ENCODE results near the gene DEAF1. TPM values are rescaled to one million over a fixed set of nuclear protein-coding genes. Genes with fewer than 3 reads are reported as not detected.
A peak's percentile ranks its signal among the peaks of the same experiment; 100 is the strongest.

DEAF1 gene
- total RNA-seq, 1 experiment from 2014 or later = 31.9 TPM

GRCh38 chr11:720642-721246 is 25.7 kb upstream of the DEAF1 start:
- no peak overlapping the region for H2AFZ ChIP-seq (ENCODE audit: low read length)

GRCh38 chr11:720017-720641 is 25.1 kb upstream of the DEAF1 start:
- no peak overlapping the region for H2AFZ ChIP-seq (ENCODE audit: low read length)
- H3K27me3 ChIP-seq (ENCODE audit: low read length) = no peaks in the 10 kb centered on the region
- no peaks in the 10 kb centered on the region for H3F3A ChIP-seq (ENCODE audit: low read length, unreplicated experiment)
- H3K4me3 ChIP-seq (ENCODE audit: low read length) = no peak overlapping the region
- POLR2A ChIA-PET (ENCODE audit: unreplicated experiment) = no interaction called here
- CTCF ChIA-PET = no interaction called here
- ATAC-seq = no peak
- no peak overlapping the region for H3K27ac ChIP-seq (ENCODE audit: low read length)
- peaks cover 12% of the 10 kb centered on the region for H3K79me2 ChIP-seq (ENCODE audit: low read length)
- no peaks in the 10 kb centered on the region for H3K9me2 ChIP-seq (replicated peaks; ENCODE audit: low read length)
- H3K4me2 ChIP-seq (ENCODE audit: low read length) = no peak overlapping the region
- no peak overlapping the region for H3K9ac ChIP-seq (ENCODE audit: low read length)
- no TSS peak for BruUV-seq (replicated peaks)
- DNase-seq = no peak
- intact Hi-C loops (cut with micrococcal nuclease) = no loop called here
- TF ChIP-seq EZH2phosphoT487 (IDR thresholded peaks at IDR 0.05; ENCODE audit: borderline replicate concordance, low read length) (no peak), CTCF (conservative IDR thresholded peaks at IDR 0.05; ENCODE audit: low read depth, low read length) (no peak), EZH2 (IDR thresholded peaks at IDR 0.05; ENCODE audit: low read length, unreplicated experiment) (no peak)
- no peaks in the 10 kb centered on the region for H3K9me3 ChIP-seq (ENCODE audit: low read length)
- peaks cover 9% of the 10 kb centered on the region; the same call in 1 of the 2 replicates for H3K36me3 ChIP-seq (ENCODE audit: low read depth, low read length)
- H4K20me1 ChIP-seq (ENCODE audit: low read length) = no peaks in the 10 kb centered on the region
- H3K4me1 ChIP-seq (ENCODE audit: insufficient read depth, low read length) = no peaks in the 10 kb centered on the region

More at GRCh38 chr11:720642-721246, 25.7 kb upstream of the DEAF1 start:
- ChIA-PET POLR2A (ENCODE audit: unreplicated experiment) (no interaction called here), CTCF (no interaction called here)
- no TSS peak for BruUV-seq (replicated peaks)
- peak; percentile 45 for ATAC-seq
- intact Hi-C loops (cut with micrococcal nuclease) = no loop called here
- Histone ChIP-seq H3K79me2 (ENCODE audit: low read length) (peaks cover 10% of the 10 kb centered on the region), H3K27ac (ENCODE audit: low read length) (no peak overlapping the region), H3K27me3 (ENCODE audit: low read length) (no peaks in the 10 kb centered on the region), H3K9me3 (ENCODE audit: low read length) (no peaks in the 10 kb centered on the region), H3K9ac (ENCODE audit: low read length) (no peak overlapping the region), H3K4me1 (ENCODE audit: insufficient read depth, low read length) (no peaks in the 10 kb centered on the region), H3K4me3 (ENCODE audit: low read length) (no peak overlapping the region), H3F3A (ENCODE audit: low read length, unreplicated experiment) (no peaks in the 10 kb centered on the region), H3K4me2 (ENCODE audit: low read length) (no peak overlapping the region), H3K36me3 (ENCODE audit: low read depth, low read length) (peaks cover 9% of the 10 kb centered on the region; the same call in 1 of the 2 replicates), H3K9me2 (replicated peaks; ENCODE audit: low read length) (no peaks in the 10 kb centered on the region), H4K20me1 (ENCODE audit: low read length) (no peaks in the 10 kb centered on the region)
- DNase-seq = peak; percentile 41
- TF ChIP-seq CTCF (conservative IDR thresholded peaks at IDR 0.05; ENCODE audit: low read depth, low read length) (no peak), EZH2phosphoT487 (IDR thresholded peaks at IDR 0.05; ENCODE audit: borderline replicate concordance, low read length) (no peak), EZH2 (IDR thresholded peaks at IDR 0.05; ENCODE audit: low read length, unreplicated experiment) (no peak)

All from PC-3 (cell line).